ENCODE measurements around the gene EPHB2.
A peak's percentile ranks its signal among the peaks of the same experiment; 100 is the strongest.

Gene EPHB2

GRCh38 chr1:22752339-22752738 lies 41.7 kb downstream of the EPHB2 start:
- no peak for DNase-seq

- no peak for DNase-seq
Observed at GRCh38 chr1:22753481-22753971, 42.9 kb downstream of the EPHB2 start.

GRCh38 chr1:22754106-22754768 lies 43.6 kb downstream of the EPHB2 start:
- DNase-seq: no peak

- no peak for DNase-seq
Observed at GRCh38 chr1:22754824-22755223, 44.2 kb downstream of the EPHB2 start.

- DNase-seq: no peak
Observed at GRCh38 chr1:22755641-22756040, 45.0 kb downstream of the EPHB2 start.

- DNase-seq: no peak
Observed at GRCh38 chr1:22756125-22756735, 45.6 kb downstream of the EPHB2 start.

GRCh38 chr1:22760455-22760854 lies 49.8 kb downstream of the EPHB2 start:
- DNase-seq: no peak

- DNase-seq: no peak
Observed at GRCh38 chr1:22761101-22761500, 50.5 kb downstream of the EPHB2 start.

- no peak for DNase-seq
Observed at GRCh38 chr1:22761821-22762220, 51.2 kb downstream of the EPHB2 start.

GRCh38 chr1:22763487-22764200 lies 53.0 kb downstream of the EPHB2 start:
- DNase-seq: no peak

- DNase-seq: peak; percentile 70
Observed at GRCh38 chr1:22767852-22768251, 57.2 kb downstream of the EPHB2 start.

GRCh38 chr1:22769932-22770331 lies 59.3 kb downstream of the EPHB2 start:
- no peak for DNase-seq

- no peak for DNase-seq
Observed at GRCh38 chr1:22772014-22772413, 61.4 kb downstream of the EPHB2 start.

- DNase-seq: no peak
Observed at GRCh38 chr1:22773981-22774832, 63.6 kb downstream of the EPHB2 start.

GRCh38 chr1:22774833-22775182 lies 64.2 kb downstream of the EPHB2 start:
- no peak for DNase-seq

GRCh38 chr1:22775478-22775877 lies 64.8 kb downstream of the EPHB2 start:
- no peak for DNase-seq

- peak; percentile 17 for DNase-seq
Observed at GRCh38 chr1:22776035-22776613, 65.5 kb downstream of the EPHB2 start.

- DNase-seq: no peak
Observed at GRCh38 chr1:22777388-22778057, 66.9 kb downstream of the EPHB2 start.

GRCh38 chr1:22778408-22778807 lies 67.8 kb downstream of the EPHB2 start:
- no peak for DNase-seq

GRCh38 chr1:22778862-22779520 lies 68.4 kb downstream of the EPHB2 start:
- no peak for DNase-seq

- no peak for DNase-seq
Observed at GRCh38 chr1:22780696-22781095, 70.1 kb downstream of the EPHB2 start.

GRCh38 chr1:22781483-22781882 lies 70.8 kb downstream of the EPHB2 start:
- no peak for DNase-seq

Measured in NCI-H345 (cell line).